Stomach (tissue), 9 donors: ENCODE measurements around the gene TENM4. TPM values are rescaled to one million over a fixed set of nuclear protein-coding genes. Genes with fewer than 3 reads are reported as not detected.

Experiments used
- DNase-seq, 2 donors: peaks; one replicate each; pipeline versions ENCODE4 v3.0.0 to v3.0.0-alpha.2; 2013 to 2019
- H3K27ac ChIP-seq, 5 donors: fragments of 200-600 bp in 4 of 5; sonication (generic) in 4 of 5; one replicate each; pipeline ENCODE4 v1.5.1; 2013 to 2019; ENCODE audit warnings: mild to moderate bottlenecking in 1 of 5, moderate library complexity in 1 of 5
- H3K27me3 ChIP-seq, 3 donors: fragments of 200-600 bp; sonication (generic); one replicate each; pipeline ENCODE4 v1.5.1; 2017 to 2019; ENCODE audit warnings: mixed run types in 1 of 3
- H3K36me3 ChIP-seq, 4 donors: fragments of 200-600 bp; sonication (generic); 1 replicate in 3 of 4; 2 replicates in 1 of 4; pipeline ENCODE4 v1.5.1; 2016 to 2019
- H3K4me1 ChIP-seq, 4 donors: fragments of 200-600 bp; sonication (generic); one replicate each; pipeline ENCODE4 v1.5.1; 2016 to 2019
- H3K4me3 ChIP-seq, 4 donors: fragments of 200-600 bp; sonication (generic) in 3 of 4; one replicate each; pipeline ENCODE4 v1.5.1; 2016 to 2019; ENCODE audit warnings: mild to moderate bottlenecking in 1 of 4
- H3K9me3 ChIP-seq, 4 donors: fragments of 200-600 bp; sonication (generic); one replicate each; pipeline ENCODE4 v1.5.1; 2016 to 2019
- EP300 ChIP-seq: sonication (generic); formaldehyde crosslinking; IDR thresholded peaks from one replicate; pipeline ENCODE4 v1.6.1; 2017; ENCODE audit warnings: antibody characterized with exemption
- POLR2A ChIP-seq, 4 donors: fragments of 450-650 bp; IDR thresholded peaks; one replicate each; pipeline ENCODE4 v1.6.1; 2016; ENCODE audit warnings: antibody characterized with exemption in 4 of 4, control low read depth in 2 of 4, mild to moderate bottlenecking in 1 of 4, moderate library complexity in 1 of 4
- POLR2AphosphoS5 ChIP-seq, 3 donors: sonication (generic); formaldehyde crosslinking; IDR thresholded peaks; one replicate each; pipeline ENCODE4 v1.6.1; 2016; ENCODE audit warnings: antibody characterized with exemption in 3 of 3
- WGBS, 5 donors: extraction: QIAGEN DNeasy Blood & Tissue Kit in 3 of 5; methylation state at CpG; one replicate each; pipeline versions ENCODE4 v1.1.5 to v1.1.7; 2013 to 2018; 5-methylcytosine and 5-hydroxymethylcytosine counted together
- intact Hi-C: fragments of 100-400 bp; cut with DNase I; formaldehyde crosslinking; loops from one replicate; pipeline ENCODE4 v1.15.1; 2023; ENCODE audit warnings: low total_unique reads
- polyA plus RNA-seq, 3 donors: library from polyadenylated mRNA; stranded (reverse); fragments of 200-250 nt; gene quantifications; one replicate each; pipeline ENCODE4 v1.2.3, GENCODE V29; 2013
- total RNA-seq, 5 donors: library from RNA; depleted of rRNA; stranded (reverse); fragments of >200 nt; gene quantifications; one replicate each; pipeline versions ENCODE4 v1.1.0 to v1.2.3, GENCODE V29; 2014 to 2016
- TF ChIP-seq, protein P1 (sequence below), 7 experiments: fragments of 450-650 bp in 4 of 7; fragments of 200-600 bp in 3 of 7; sonication (generic) in 3 of 7; IDR thresholded peaks; one replicate each; pipeline ENCODE4 v1.5.1; 2016 to 2019; ENCODE audit warnings: antibody characterized with exemption in 7 of 7, control low read depth in 2 of 7, mild to moderate bottlenecking in 1 of 7
- donor health status: healthy with polysubstance abuse.
- donor health status: Bipolar disorder and iron deficiency.
- donor health status: healthy.

TENM4 gene
- total and polyA plus RNA-seq, 8 donors, result 0.06 to 13.2 (median 0.87) TPM; not detected in 1

DNA sequence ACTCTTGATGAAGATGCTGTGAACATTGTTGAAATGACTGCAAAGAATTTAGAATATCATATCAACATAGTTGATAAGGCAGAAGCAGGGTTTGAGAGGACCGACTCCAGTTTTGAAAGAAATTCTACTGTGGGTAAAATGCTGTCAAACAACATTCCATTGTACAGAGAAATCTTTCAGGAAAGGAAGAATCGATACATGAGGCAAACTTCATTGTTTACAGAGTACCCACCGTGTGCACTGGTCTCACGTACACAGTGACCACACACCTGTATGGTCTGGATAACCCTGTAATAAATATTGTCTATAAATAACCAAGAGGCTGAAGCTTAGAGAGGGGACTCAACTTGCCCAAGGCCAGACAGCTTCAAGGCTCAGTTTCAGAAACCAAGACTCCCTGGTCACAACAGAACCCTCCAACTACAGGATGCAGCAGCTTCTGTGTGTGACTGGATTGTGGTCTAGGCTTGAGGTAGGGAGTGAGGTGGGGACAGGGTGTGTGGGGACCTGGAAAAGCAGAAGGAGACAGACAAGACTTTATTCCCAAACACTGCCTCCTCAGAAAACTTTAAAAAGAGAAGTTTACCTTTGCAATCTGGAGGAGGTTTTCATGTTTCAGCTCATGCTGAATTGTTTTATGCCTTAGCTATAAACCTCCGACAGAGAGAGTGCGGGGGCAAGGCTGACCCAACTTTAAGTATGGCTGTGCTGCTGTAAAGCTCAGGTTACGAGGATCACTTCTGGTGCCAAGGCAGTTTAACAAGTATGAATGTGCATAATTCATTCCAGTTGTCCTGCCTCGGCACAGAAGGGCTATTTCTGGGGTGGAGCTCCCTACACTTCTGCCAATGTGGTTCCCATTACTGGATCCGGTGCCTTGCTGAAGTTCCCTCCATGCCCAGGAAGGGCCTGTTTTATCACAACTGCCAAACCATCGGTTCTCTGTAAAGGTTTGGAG is 493.6 kb downstream of the TENM4 start:
- Histone ChIP-seq H3K4me3 (no peak overlapping the region), H3K27ac (no peak overlapping the region), H3K4me1 (no peaks in the 10 kb centered on the region), H3K27me3 (peaks cover 0 to under 1% (median 0%) of the 10 kb centered on the region in 3 donors), H3K36me3 (no peaks in the 10 kb centered on the region), H3K9me3 (no peaks in the 10 kb centered on the region)
- peak in 1 of 2 donors; percentile 51 for DNase-seq
- 56 to 70% (median 64%) methylated on average over 10 of the region's 10 CpGs for WGBS, 5 donors
- intact Hi-C loops, result no loop called here
- TF ChIP-seq POLR2A (IDR thresholded peaks at IDR 0.05), result no peak
- TF ChIP-seq, protein P1, sequence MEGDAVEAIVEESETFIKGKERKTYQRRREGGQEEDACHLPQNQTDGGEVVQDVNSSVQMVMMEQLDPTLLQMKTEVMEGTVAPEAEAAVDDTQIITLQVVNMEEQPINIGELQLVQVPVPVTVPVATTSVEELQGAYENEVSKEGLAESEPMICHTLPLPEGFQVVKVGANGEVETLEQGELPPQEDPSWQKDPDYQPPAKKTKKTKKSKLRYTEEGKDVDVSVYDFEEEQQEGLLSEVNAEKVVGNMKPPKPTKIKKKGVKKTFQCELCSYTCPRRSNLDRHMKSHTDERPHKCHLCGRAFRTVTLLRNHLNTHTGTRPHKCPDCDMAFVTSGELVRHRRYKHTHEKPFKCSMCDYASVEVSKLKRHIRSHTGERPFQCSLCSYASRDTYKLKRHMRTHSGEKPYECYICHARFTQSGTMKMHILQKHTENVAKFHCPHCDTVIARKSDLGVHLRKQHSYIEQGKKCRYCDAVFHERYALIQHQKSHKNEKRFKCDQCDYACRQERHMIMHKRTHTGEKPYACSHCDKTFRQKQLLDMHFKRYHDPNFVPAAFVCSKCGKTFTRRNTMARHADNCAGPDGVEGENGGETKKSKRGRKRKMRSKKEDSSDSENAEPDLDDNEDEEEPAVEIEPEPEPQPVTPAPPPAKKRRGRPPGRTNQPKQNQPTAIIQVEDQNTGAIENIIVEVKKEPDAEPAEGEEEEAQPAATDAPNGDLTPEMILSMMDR (IDR thresholded peaks at IDR 0.05), result no peak

DNA sequence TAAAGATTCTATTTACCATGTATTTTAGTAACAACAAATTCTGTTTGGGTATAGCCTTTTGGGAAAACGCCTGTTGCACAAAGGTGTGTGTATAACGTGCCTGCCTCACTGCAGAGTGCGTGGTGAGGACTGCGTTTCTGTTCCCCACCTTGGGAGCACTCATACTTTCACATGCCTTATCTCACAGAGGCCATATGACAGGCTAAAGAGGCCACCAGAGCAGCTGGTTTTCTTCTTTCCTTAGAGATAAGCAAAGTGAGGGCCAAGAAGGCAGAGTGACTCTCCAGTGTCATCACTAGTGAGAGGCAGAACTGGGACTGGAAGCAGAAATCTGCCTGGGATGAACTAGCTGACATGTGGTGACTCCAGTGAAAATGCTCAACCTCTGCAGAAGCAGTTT is 497.0 kb downstream of the TENM4 start:
- Histone ChIP-seq H3K36me3 (no peaks in the 10 kb centered on the region), H3K27ac (no peak overlapping the region), H3K4me3 (no peak overlapping the region), H3K9me3 (no peaks in the 10 kb centered on the region), H3K27me3 (peaks cover 0 to 7% (median 0%) of the 10 kb centered on the region in 3 donors), H3K4me1 (no peaks in the 10 kb centered on the region)
- TF ChIP-seq, protein P1 (IDR thresholded peaks at IDR 0.05), result no peak
- WGBS, 5 donors, result 74 to 86% (median 79%) methylated on average over 4 of the region's 4 CpGs
- no peak for DNase-seq
- intact Hi-C loops, result no loop called here

DNA sequence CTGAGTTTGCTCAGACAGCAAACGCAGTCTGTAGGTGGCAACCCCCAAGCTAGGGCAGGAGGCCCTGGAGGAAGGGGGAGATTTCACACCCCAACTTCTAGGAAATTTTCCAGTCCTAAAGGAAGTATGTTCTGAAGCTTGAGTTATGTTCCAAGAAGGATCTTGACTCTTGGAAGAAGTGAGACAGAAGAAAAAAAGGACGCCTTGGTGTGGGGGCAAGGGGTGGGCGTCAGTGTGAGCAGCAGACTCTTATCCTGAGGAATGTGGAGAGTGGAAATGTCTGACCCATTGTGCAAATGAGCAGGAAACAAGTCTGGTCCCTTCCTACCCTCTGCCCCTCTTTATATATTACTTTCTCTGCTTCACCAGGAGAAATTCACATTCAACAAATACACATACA is 497.7 kb downstream of the TENM4 start:
- Histone ChIP-seq H3K27me3 (peaks cover 0 to 7% (median 0%) of the 10 kb centered on the region in 3 donors), H3K4me3 (no peak overlapping the region), H3K9me3 (no peaks in the 10 kb centered on the region), H3K4me1 (no peaks in the 10 kb centered on the region), H3K27ac (no peak overlapping the region), H3K36me3 (no peaks in the 10 kb centered on the region)
- DNase-seq, result no peak
- intact Hi-C loops, result no loop called here
- TF ChIP-seq POLR2AphosphoS5 (IDR thresholded peaks at IDR 0.05) (no peak), EP300 (no peak), POLR2A (IDR thresholded peaks at IDR 0.05) (no peak)
- TF ChIP-seq, protein P1 (IDR thresholded peaks at IDR 0.05), result no peak
- 63 to 81% (median 71%) methylated on average over 3 of the region's 3 CpGs for WGBS, 5 donors

DNA sequence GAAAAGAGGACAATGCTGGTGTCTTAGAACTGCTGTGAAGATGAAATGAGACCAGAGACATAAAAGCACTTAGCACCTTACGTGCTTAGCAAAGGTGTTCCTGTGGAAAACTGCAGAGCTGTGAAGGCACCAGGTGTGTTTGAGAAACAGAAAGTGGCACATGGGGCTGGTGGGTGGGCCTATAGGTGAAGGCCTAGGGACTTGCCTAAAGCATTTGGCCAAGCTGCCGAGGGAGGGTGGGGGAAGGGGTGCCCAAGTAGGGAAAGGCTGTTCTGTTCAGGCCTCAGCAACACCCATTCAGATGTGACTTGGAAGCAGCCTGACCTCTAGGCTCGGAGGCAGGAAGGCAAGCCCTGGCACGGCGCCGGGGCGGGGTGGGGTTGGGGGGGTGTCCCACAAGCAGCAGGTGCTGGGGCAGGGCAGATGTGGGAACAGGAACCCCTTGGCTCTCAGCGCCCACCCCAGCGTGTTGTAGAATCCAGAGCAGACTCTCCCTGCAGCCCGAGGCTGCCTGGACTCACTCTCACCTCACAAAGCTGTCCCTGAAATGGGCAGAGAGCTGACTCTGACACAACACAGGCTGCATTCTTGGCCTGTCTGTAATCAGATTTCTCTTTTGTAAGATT is 499.5 kb downstream of the TENM4 start:
- TF ChIP-seq EP300 (no peak), POLR2A (IDR thresholded peaks at IDR 0.05) (no peak), POLR2AphosphoS5 (IDR thresholded peaks at IDR 0.05) (no peak)
- TF ChIP-seq, protein P1 (IDR thresholded peaks at IDR 0.05), result no peak
- no peaks in the 10 kb centered on the region for H3K9me3 ChIP-seq
- 73 to 89% (median 85%) methylated on average over 7 to 10 of the region's 10 CpGs for WGBS, 5 donors
- no peaks in the 10 kb centered on the region for H3K36me3 ChIP-seq
- H3K4me3 ChIP-seq, result no peak overlapping the region
- H3K27me3 ChIP-seq, result peaks cover 0 to 7% (median 0%) of the 10 kb centered on the region in 3 donors
- no peak overlapping the region for H3K27ac ChIP-seq
- DNase-seq, result no peak
- no peaks in the 10 kb centered on the region for H3K4me1 ChIP-seq
- intact Hi-C loops, result no loop called here
